Measurements from ENCODE around the gene KIAA0232.

The KIAA0232 gene

DNA sequence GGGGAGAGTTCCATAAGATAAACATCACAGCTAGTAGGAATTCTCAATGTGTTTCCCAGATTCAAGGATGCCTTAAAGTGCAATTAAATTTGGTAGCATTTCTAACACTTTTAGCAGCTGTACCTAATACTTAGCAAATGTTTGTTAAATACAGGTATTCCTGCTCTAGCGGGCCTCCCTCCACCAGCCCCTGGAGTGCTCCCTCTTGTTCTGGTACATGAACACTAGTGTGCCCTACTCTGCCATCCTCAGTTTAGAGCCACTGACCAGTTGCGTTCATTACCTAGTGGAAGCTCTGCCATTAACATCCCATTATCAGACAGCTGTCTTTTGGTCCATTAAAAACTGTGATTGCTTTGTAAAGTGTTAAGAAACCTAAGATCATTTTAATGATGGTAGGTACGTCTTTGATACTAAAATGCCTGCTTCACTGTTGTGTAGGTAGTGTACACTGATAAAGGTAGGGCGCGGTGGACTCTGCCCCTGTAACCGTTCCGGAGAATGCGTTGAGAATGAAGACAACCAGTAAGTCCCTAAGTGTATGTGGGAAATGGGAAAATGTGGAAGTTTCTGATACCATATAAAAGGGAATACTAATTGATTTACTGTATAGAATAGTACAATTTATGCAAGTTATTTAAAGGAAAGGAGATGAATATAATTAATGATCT, 21.7 kb downstream of the KIAA0232 start:
- Histone ChIP-seq H3K4me2 (ENCODE audit: low read depth, low read length) (no peak overlapping the region), H3K27me3 (replicated peaks; ENCODE audit: insufficient read depth, low read length) (no peaks in the 10 kb centered on the region), H4K20me1 (ENCODE audit: insufficient read depth, low read length) (peaks cover 10% of the 10 kb centered on the region), H3K9me3 (replicated peaks; ENCODE audit: insufficient read depth, low read length) (no peaks in the 10 kb centered on the region), H2AFZ (ENCODE audit: low read length) (no peak overlapping the region), H3K9ac (ENCODE audit: low read length) (no peak overlapping the region), H3K79me2 (ENCODE audit: low read length) (peaks cover 80% of the 10 kb centered on the region), H3K36me3 (replicated peaks; ENCODE audit: insufficient read depth, low read length) (no peaks in the 10 kb centered on the region), H3K27ac (ENCODE audit: low read length) (no peak overlapping the region), H3K4me3 (ENCODE audit: low read length) (no peak overlapping the region), H3F3A (ENCODE audit: insufficient read depth, low read length) (no peaks in the 10 kb centered on the region), H3K4me1 (ENCODE audit: low read length) (no peaks in the 10 kb centered on the region), H3K9me2 (replicated peaks; ENCODE audit: insufficient read depth, low read length) (no peaks in the 10 kb centered on the region)
- no peak for TF ChIP-seq EZH2phosphoT487 (IDR thresholded peaks at IDR 0.05; ENCODE audit: low read length)
- TF ChIP-seq CTCF (IDR thresholded peaks at IDR 0.05; ENCODE audit: low read length): no peak
- no peak for TF ChIP-seq EZH2 (optimal IDR thresholded peaks at IDR 0.05; ENCODE audit: low read depth, low read length)
- no peak for DNase-seq

DNA sequence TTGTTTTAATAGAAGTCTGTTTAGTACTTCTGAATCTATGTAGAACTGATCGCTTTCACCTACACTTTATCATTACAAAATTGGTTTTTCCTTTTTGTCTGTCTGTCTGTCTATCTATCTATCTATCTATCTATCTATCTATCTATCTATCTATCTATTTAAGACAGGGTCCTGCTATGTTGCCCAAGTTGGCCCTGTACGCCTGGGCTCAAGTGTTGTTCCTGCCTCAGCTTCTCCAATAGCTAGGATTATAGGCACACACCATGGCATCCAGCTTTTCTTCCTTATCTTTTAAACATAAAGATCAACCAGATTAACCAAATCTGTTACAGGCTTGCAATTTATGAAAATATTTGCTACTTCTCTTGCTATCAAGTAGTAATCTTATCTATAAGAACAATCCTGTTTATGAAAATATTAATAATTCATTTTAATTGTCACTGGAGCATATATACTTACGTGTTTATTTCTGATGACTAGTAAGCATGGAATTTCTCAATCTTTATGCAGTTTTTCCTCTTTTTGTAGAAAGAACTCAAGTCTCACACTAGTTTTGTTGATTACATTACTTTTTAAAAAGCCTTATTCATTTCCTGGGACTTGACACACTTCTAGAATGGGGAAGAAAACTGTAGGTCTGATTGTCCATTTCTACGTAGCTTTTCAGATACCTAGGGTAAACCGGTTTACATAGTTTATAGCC, 24.5 kb downstream of the KIAA0232 start:
- Histone ChIP-seq H4K20me1 (ENCODE audit: insufficient read depth, low read length) (no peaks in the 10 kb centered on the region; the same call in 1 of the 2 replicates), H3K79me2 (ENCODE audit: low read length) (peaks cover 64% of the 10 kb centered on the region), H3K27ac (ENCODE audit: low read length) (no peak overlapping the region), H3F3A (ENCODE audit: insufficient read depth, low read length) (no peaks in the 10 kb centered on the region), H3K4me2 (ENCODE audit: low read depth, low read length) (no peak overlapping the region), H3K9me2 (replicated peaks; ENCODE audit: insufficient read depth, low read length) (no peaks in the 10 kb centered on the region), H3K36me3 (replicated peaks; ENCODE audit: insufficient read depth, low read length) (no peaks in the 10 kb centered on the region), H3K27me3 (replicated peaks; ENCODE audit: insufficient read depth, low read length) (no peaks in the 10 kb centered on the region), H3K9me3 (replicated peaks; ENCODE audit: insufficient read depth, low read length) (no peaks in the 10 kb centered on the region), H3K4me3 (ENCODE audit: low read length) (no peak overlapping the region), H2AFZ (ENCODE audit: low read length) (no peak overlapping the region), H3K4me1 (ENCODE audit: low read length) (no peaks in the 10 kb centered on the region), H3K9ac (ENCODE audit: low read length) (no peak overlapping the region)
- DNase-seq: no peak
- TF ChIP-seq EZH2 (optimal IDR thresholded peaks at IDR 0.05; ENCODE audit: low read depth, low read length) (no peak), CTCF (IDR thresholded peaks at IDR 0.05; ENCODE audit: low read length) (no peak), EZH2phosphoT487 (IDR thresholded peaks at IDR 0.05; ENCODE audit: low read length) (no peak)

- Histone ChIP-seq H3K27me3 (replicated peaks; ENCODE audit: insufficient read depth, low read length) (no peaks in the 10 kb centered on the region), H3K79me2 (ENCODE audit: low read length) (peaks cover 54% of the 10 kb centered on the region), H3K9me2 (replicated peaks; ENCODE audit: insufficient read depth, low read length) (no peaks in the 10 kb centered on the region), H3K36me3 (replicated peaks; ENCODE audit: insufficient read depth, low read length) (no peaks in the 10 kb centered on the region), H4K20me1 (ENCODE audit: insufficient read depth, low read length) (no peaks in the 10 kb centered on the region; the same call in 1 of the 2 replicates), H3K27ac (ENCODE audit: low read length) (no peak overlapping the region), H3K9ac (ENCODE audit: low read length) (no peak overlapping the region), H3K4me1 (ENCODE audit: low read length) (no peaks in the 10 kb centered on the region), H3K4me3 (ENCODE audit: low read length) (no peak overlapping the region), H3K9me3 (replicated peaks; ENCODE audit: insufficient read depth, low read length) (no peaks in the 10 kb centered on the region), H2AFZ (ENCODE audit: low read length) (no peak overlapping the region), H3K4me2 (ENCODE audit: low read depth, low read length) (no peak overlapping the region), H3F3A (ENCODE audit: insufficient read depth, low read length) (no peaks in the 10 kb centered on the region)
- DNase-seq: no peak
- TF ChIP-seq EZH2phosphoT487 (IDR thresholded peaks at IDR 0.05; ENCODE audit: low read length) (no peak), CTCF (IDR thresholded peaks at IDR 0.05; ENCODE audit: low read length) (no peak), EZH2 (optimal IDR thresholded peaks at IDR 0.05; ENCODE audit: low read depth, low read length) (no peak)
Observed at GRCh38 chr4:6808259-6808658, 25.7 kb downstream of the KIAA0232 start.
